Tibial nerve (tissue), 4 donors: Measurements from ENCODE around the gene RASGEF1C. TPM values are rescaled to one million over a fixed set of nuclear protein-coding genes. Genes with fewer than 3 reads are reported as not detected.

Experiments
- DNase-seq, 2 donors: peaks; one replicate each; pipeline ENCODE4 v3.0.0-alpha.2; 2019; ENCODE audit warnings: low spot score in 2 of 2
- H3K27ac ChIP-seq, 4 donors: fragments of 200-600 bp; sonication (generic) in 3 of 4; one replicate each; pipeline ENCODE4 v1.5.1; 2017 to 2019; ENCODE audit warnings: mild to moderate bottlenecking in 1 of 4
- H3K27me3 ChIP-seq, 2 donors: fragments of 200-600 bp; sonication (generic) in 1 of 2; one replicate each; pipeline versions ENCODE4 v1.5.1 to v1.6.0; 2017 to 2019
- H3K36me3 ChIP-seq, 3 donors: fragments of 200-600 bp; sonication (generic); one replicate each; pipeline ENCODE4 v1.5.1; 2018 to 2019
- H3K4me1 ChIP-seq, 4 donors: fragments of 200-600 bp; sonication (generic) in 3 of 4; one replicate each; pipeline ENCODE4 v1.5.1; 2017 to 2019
- H3K4me3 ChIP-seq, 4 donors: fragments of 200-600 bp; sonication (generic) in 3 of 4; one replicate each; pipeline ENCODE4 v1.5.1; 2017 to 2019; ENCODE audit warnings: mild to moderate bottlenecking in 1 of 4, moderate library complexity in 1 of 4
- H3K9me3 ChIP-seq, 4 donors: fragments of 200-600 bp; sonication (generic) in 3 of 4; one replicate each; pipeline ENCODE4 v1.5.1; 2017 to 2019
- EP300 ChIP-seq, 2 donors: sonication (generic); formaldehyde crosslinking; IDR thresholded peaks; one replicate each; pipeline ENCODE4 v1.6.1; 2017; ENCODE audit warnings: antibody characterized with exemption in 2 of 2, mild to moderate bottlenecking in 1 of 2
- POLR2A ChIP-seq, 2 donors: fragments of 450-650 bp; IDR thresholded peaks; one replicate each; pipeline ENCODE4 v1.6.1; 2017; ENCODE audit warnings: antibody characterized with exemption in 2 of 2, mild to moderate bottlenecking in 2 of 2, moderate library complexity in 2 of 2
- WGBS, 2 donors: methylation state at CpG; one replicate each; pipeline ENCODE4 v1.1.5; 2018; 5-methylcytosine and 5-hydroxymethylcytosine counted together
- total RNA-seq, 4 donors: library from RNA; depleted of rRNA; stranded (reverse); fragments of >200 nt; gene quantifications; one replicate each; pipeline ENCODE4 v1.1.0, GENCODE V29; 2016
- TF ChIP-seq, protein P1 (sequence below), 5 experiments: fragments of 200-600 bp in 3 of 5; fragments of 450-650 bp in 2 of 5; sonication (generic) in 3 of 5; IDR thresholded peaks; one replicate each; pipeline ENCODE4 v1.5.1; 2016 to 2019; ENCODE audit warnings: antibody characterized with exemption in 5 of 5, mild to moderate bottlenecking in 3 of 5, moderate library complexity in 2 of 5

Gene RASGEF1C
- total RNA-seq, 4 donors from 2014 or later: 2.7 to 12.0 (median 10.4) TPM

DNA sequence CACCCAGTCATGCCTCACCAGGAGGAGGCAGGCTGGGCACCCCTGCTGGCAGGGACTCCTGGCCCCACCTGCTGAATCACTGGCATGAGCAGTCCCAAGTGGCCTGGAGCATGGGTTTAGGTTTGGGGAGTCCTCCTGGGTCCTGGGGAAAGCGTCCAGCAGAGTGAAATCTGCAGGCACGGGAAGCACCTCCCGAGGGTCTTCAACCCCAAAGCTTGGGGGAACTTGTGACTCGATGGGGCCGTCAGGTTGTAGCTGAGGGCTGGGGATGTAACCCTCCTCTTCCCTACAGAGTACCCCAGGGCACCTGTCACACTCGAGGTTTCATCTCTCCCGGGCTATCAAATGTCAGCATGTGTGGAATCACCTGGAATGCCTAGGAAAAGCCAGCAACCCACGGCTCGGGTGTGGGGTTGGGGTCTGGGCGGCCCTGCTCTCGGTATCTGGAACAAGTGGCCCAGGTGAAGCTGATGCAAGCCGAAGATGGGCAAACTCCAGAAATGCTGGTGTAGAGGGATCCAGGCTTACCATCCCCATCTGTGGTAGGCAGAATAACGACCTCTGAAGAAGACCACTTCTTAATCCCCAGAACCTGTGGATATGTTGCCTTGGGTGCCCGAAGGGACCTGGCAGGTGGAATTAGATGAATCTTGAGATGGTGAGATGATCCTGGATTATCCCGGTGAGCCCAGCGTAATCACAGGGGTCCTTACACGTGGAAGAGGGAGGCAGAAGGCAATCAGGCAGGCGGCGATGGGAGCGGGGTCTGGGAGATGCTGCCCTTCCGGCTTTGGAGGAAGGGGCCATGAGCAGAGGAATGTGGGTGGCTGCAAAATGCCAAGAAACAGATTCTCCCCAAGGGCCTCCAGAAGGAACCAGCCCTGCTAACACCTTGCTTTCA lies 6.1 kb upstream of the RASGEF1C start:
- no peaks in the 10 kb centered on the region for H3K27me3 ChIP-seq
- no peak overlapping the region for H3K27ac ChIP-seq
- H3K36me3 ChIP-seq: no peaks in the 10 kb centered on the region
- peaks cover 0 to 58% (median 17%) of the 10 kb centered on the region in 4 donors for H3K9me3 ChIP-seq
- no peak overlapping the region for H3K4me3 ChIP-seq
- TF ChIP-seq EP300 (IDR thresholded peaks at IDR 0.05): no peak
- TF ChIP-seq POLR2A (IDR thresholded peaks at IDR 0.05): no peak
- TF ChIP-seq, protein P1, sequence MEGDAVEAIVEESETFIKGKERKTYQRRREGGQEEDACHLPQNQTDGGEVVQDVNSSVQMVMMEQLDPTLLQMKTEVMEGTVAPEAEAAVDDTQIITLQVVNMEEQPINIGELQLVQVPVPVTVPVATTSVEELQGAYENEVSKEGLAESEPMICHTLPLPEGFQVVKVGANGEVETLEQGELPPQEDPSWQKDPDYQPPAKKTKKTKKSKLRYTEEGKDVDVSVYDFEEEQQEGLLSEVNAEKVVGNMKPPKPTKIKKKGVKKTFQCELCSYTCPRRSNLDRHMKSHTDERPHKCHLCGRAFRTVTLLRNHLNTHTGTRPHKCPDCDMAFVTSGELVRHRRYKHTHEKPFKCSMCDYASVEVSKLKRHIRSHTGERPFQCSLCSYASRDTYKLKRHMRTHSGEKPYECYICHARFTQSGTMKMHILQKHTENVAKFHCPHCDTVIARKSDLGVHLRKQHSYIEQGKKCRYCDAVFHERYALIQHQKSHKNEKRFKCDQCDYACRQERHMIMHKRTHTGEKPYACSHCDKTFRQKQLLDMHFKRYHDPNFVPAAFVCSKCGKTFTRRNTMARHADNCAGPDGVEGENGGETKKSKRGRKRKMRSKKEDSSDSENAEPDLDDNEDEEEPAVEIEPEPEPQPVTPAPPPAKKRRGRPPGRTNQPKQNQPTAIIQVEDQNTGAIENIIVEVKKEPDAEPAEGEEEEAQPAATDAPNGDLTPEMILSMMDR (IDR thresholded peaks at IDR 0.05): no peak
- WGBS, 2 donors: 92 to 94% methylated on average over 21 of the region's 21 CpGs
- no peaks in the 10 kb centered on the region for H3K4me1 ChIP-seq
- no peak for DNase-seq

DNA sequence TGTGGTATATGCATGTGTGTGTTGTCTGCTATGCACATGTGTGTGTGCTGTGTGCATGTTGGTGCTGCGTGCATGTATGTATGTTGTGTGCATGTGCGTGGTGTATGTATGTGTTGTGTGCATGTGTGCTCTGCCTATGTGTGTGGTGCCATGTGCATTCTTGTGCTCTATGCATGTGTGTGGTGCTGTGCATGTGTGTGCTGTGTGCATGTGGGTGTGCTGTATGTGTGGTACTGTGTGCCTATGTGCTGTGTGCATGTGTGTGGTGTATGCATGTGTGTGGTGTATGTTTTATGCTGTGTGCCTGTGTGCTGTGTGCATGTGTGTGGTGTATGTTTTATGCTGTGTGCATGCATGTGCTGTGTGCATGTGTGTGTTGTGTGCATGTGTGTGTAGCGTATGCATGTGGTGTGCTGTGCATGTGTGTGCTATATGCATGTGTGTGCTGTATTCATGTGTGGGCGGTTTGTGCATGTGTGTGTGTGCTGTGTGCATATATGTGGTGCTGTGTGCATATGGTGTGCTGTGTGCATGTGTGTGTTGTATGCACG lies 4.7 kb upstream of the RASGEF1C start:
- Histone ChIP-seq H3K4me3 (no peak overlapping the region), H3K27me3 (no peaks in the 10 kb centered on the region), H3K4me1 (peaks cover 0 to 3% (median 0%) of the 10 kb centered on the region in 4 donors), H3K9me3 (peaks cover 0 to 44% (median 10%) of the 10 kb centered on the region in 4 donors), H3K27ac (no peak overlapping the region), H3K36me3 (no peaks in the 10 kb centered on the region)
- 85 to 88% methylated on average over 5 of the region's 5 CpGs for WGBS, 2 donors
- TF ChIP-seq, protein P1 (IDR thresholded peaks at IDR 0.05): no peak
- TF ChIP-seq EP300 (IDR thresholded peaks at IDR 0.05) (no peak), POLR2A (IDR thresholded peaks at IDR 0.05) (no peak)
- DNase-seq: no peak

DNA sequence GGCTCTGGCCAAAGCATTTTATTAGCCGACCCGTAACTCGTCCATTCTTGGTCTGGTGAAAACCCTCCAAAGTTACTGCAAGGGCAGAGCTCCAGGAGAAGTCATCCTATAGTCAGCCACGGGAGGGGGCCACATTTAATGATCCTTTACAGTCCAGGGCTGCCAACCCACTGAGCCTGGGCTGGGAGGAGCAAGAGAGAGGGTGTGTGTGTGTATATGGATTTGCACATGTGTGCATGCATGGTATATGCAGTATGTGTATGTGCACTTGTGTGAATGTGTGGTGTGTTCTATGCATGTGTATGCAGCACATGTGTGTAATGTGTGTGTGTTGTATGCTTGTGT lies 4.2 kb upstream of the RASGEF1C start:
- H3K4me3 ChIP-seq: no peak overlapping the region
- H3K36me3 ChIP-seq: no peaks in the 10 kb centered on the region
- H3K9me3 ChIP-seq: peaks cover 0 to 39% (median 8%) of the 10 kb centered on the region in 4 donors
- H3K27ac ChIP-seq: no peak overlapping the region
- peaks cover 0 to 7% (median 2%) of the 10 kb centered on the region in 4 donors for H3K4me1 ChIP-seq
- no peak for TF ChIP-seq EP300 (IDR thresholded peaks at IDR 0.05)
- TF ChIP-seq, protein P1 (IDR thresholded peaks at IDR 0.05): no peak
- no peak for TF ChIP-seq POLR2A (IDR thresholded peaks at IDR 0.05)
- no peak for DNase-seq
- H3K27me3 ChIP-seq: peaks cover 0 to 3% of the 10 kb centered on the region in 2 donors
- WGBS, 2 donors: 6 to 13% methylated on average over 4 of the region's 4 CpGs

DNA sequence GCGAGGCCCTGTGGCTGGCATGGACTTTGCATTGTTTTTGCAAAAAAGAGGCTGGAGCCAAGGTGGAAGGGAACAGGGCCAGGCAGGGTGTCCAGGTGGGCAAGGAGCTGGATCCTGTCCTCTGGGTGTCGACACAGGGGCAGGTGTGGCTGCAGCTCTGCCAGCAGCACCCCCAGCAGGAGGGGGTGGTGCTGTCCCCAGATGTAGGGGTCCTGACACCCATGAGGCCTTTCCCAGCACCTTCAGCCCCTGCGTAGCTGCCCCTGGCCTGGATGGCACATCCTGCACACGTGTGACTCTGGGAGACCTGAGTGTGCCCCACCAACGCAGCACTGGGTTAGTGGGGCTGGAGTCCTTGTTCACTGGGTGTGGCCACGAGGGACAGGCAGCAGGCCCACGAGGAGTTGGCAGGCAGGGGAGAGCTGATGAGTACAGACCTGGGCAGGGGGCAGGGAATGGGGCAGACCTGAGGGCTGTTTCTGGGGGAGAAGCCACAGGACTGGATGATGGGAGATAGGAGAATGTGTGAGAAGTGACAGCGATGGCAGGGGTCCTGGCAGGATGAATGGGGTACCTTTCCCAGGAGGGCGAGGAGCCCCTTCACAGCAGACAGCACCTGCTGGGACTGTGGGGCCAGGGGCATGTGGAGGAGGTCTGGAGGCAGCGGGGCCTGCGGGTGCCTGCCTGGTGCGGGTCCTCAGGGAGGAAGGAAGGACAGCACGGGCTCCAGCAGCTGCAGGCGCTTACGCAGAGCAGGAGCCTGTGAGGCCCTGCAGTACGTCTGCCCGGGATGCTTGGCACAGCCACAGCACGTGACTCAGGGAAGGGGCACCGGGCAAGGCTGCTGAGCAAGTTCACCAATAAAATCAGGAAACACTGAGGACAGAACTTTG lies 3.6 kb upstream of the RASGEF1C start:
- TF ChIP-seq EP300 (IDR thresholded peaks at IDR 0.05): no peak
- TF ChIP-seq, protein P1 (IDR thresholded peaks at IDR 0.05): no peak
- no peak for TF ChIP-seq POLR2A (IDR thresholded peaks at IDR 0.05)
- 44 to 69% methylated on average over 13 to 19 of the region's 19 CpGs for WGBS, 2 donors
- no peak overlapping the region for H3K27ac ChIP-seq
- H3K9me3 ChIP-seq: peaks cover 0 to 33% (median 5%) of the 10 kb centered on the region in 4 donors
- no peak for DNase-seq
- H3K4me1 ChIP-seq: peaks cover 0 to 12% (median 3%) of the 10 kb centered on the region in 4 donors
- H3K36me3 ChIP-seq: no peaks in the 10 kb centered on the region
- H3K27me3 ChIP-seq: peaks cover 0 to 10% of the 10 kb centered on the region in 2 donors
- no peak overlapping the region for H3K4me3 ChIP-seq
